ENCODE data around the gene SDS. TPM values are rescaled to one million over a fixed set of nuclear protein-coding genes. Genes with fewer than 3 reads are reported as not detected.

The SDS gene
- total RNA-seq, 1 donor from 2014 or later = not detected

Other genes with a start within 250 kb of the SDS start
- gene DDX54, start 218.4 kb downstream of the SDS start, total RNA-seq = 29.7 TPM
- gene RITA1, start 218.2 kb downstream of the SDS start, total RNA-seq = 10.4 TPM
- 11.0 TPM for gene TPCN1, start 182.4 kb downstream of the SDS start, total RNA-seq
- 8.4 TPM for gene SLC8B1, start 68.8 kb downstream of the SDS start, total RNA-seq
- 4.2 TPM for gene PLBD2, start 45.3 kb downstream of the SDS start, total RNA-seq
- 0.52 TPM for gene SDSL, start 18.5 kb upstream of the SDS start, total RNA-seq
- gene LHX5, start 68.0 kb upstream of the SDS start, total RNA-seq = not detected